SK-N-SH (cell line): ENCODE measurements around the gene GPR152. TPM values are rescaled to one million over a fixed set of nuclear protein-coding genes. Genes with fewer than 3 reads are reported as not detected.

Experiments used
- CTCF ChIA-PET: fragments of 300-600, 350-600 bp; formaldehyde crosslinking; extraction: SDS; loops from one replicate; lab custom pipeline; 2021; lab: Yijun Ruan, JAX
- POLR2A ChIA-PET: fragments of 350-600 bp; sonication (Branson Sonifier 250); formaldehyde crosslinking; extraction: SDS; loops from one replicate; lab custom pipeline; 2020; ENCODE audit warnings: antibody characterized with exemption, inconsistent platforms; lab: Yijun Ruan, JAX
- DNase-seq: peaks from one replicate; pipeline ENCODE4 v3.0.0; 2012
- H2AFZ ChIP-seq: fragments of 200-600 bp; sonication (generic); 2 replicates; pipeline ENCODE4 v1.8.1; 2016; ENCODE audit warnings: antibody characterized with exemption, mild to moderate bottlenecking, low read depth
- H3F3A ChIP-seq: fragments of 200-600 bp; sonication (generic); replicated peaks from 2 replicates; pipeline ENCODE3; 2016; ENCODE audit warnings: antibody characterized with exemption, mild to moderate bottlenecking; ENCODE audit not compliant: insufficient read depth
- H3K27ac ChIP-seq, 2 experiments: fragments of 200-500 bp in 1 of 2; fragments of 200-600 bp in 1 of 2; sonication (Bioruptor generic) in 1 of 2; sonication (generic), shearing (Covaris generic) in 1 of 2; 2 replicates each; pipeline versions ENCODE4 v1.5.1 to v1.6.1; 2014 to 2016; ENCODE audit warnings: low read depth in 2 of 2, inconsistent platforms in 1 of 2, low read length in 1 of 2, mild to moderate bottlenecking in 1 of 2, mixed read lengths in 1 of 2
- H3K27me3 ChIP-seq: fragments of 200-600 bp; sonication (generic), shearing (Covaris generic); 2 replicates; pipeline ENCODE4 v1.6.1; 2016; ENCODE audit warnings: mixed run types; ENCODE audit not compliant: insufficient read depth
- H3K36me3 ChIP-seq, 2 experiments: fragments of 200-500 bp in 1 of 2; fragments of 200-600 bp in 1 of 2; sonication (Bioruptor generic) in 1 of 2; sonication (generic) in 1 of 2; replicated peaks in 1 of 2; 2 replicates each; pipeline versions ENCODE3 to v1.5.1; 2014 to 2016; ENCODE audit warnings: low read length in 1 of 2, mild to moderate bottlenecking in 1 of 2; ENCODE audit not compliant: insufficient read depth in 2 of 2, control insufficient read depth in 1 of 2
- H3K4me1 ChIP-seq, 2 experiments: fragments of 200-500 bp in 1 of 2; fragments of 200-600 bp in 1 of 2; sonication (Bioruptor generic) in 1 of 2; sonication (generic), shearing (Covaris generic) in 1 of 2; 2 replicates each; pipeline versions ENCODE4 v1.5.1 to v1.6.1; 2014 to 2016; ENCODE audit warnings: low read depth in 1 of 2, low read length in 1 of 2, mixed run types in 1 of 2; ENCODE audit not compliant: insufficient read depth in 2 of 2, control insufficient read depth in 1 of 2
- H3K4me2 ChIP-seq: fragments of 200-600 bp; sonication (generic), shearing (Covaris generic); 2 replicates; pipeline ENCODE4 v1.6.1; 2017; ENCODE audit warnings: mixed run types
- H3K4me3 ChIP-seq, 2 experiments: fragments of 200-500 bp in 1 of 2; fragments of 200-600 bp in 1 of 2; sonication (Bioruptor generic) in 1 of 2; sonication (generic), shearing (Covaris generic) in 1 of 2; 2 replicates each; pipeline versions ENCODE4 v1.5.1 to v1.8.1; 2014 to 2016; ENCODE audit warnings: low read depth in 2 of 2, inconsistent platforms in 1 of 2, low read length in 1 of 2, mild to moderate bottlenecking in 1 of 2, mixed read lengths in 1 of 2, moderate library complexity in 1 of 2
- H3K79me2 ChIP-seq: fragments of 200-600 bp; sonication (generic); 2 replicates; pipeline ENCODE4 v1.8.1; 2017; ENCODE audit warnings: mild to moderate bottlenecking; ENCODE audit not compliant: insufficient read depth
- H3K9ac ChIP-seq: fragments of 200-600 bp; sonication (generic); 2 replicates; pipeline ENCODE4 v1.6.1; 2017; ENCODE audit warnings: mixed run types
- H3K9me2 ChIP-seq: fragments of 200-600 bp; sonication (generic); 2 replicates; pipeline ENCODE4 v1.6.1; 2017; ENCODE audit warnings: mixed run types
- H3K9me3 ChIP-seq: fragments of 200-600 bp; sonication (generic); 2 replicates; pipeline ENCODE4 v1.6.1; 2017; ENCODE audit warnings: mixed run types, mild to moderate bottlenecking, moderate library complexity
- H4K20me1 ChIP-seq: fragments of 200-600 bp; sonication (generic); 2 replicates; pipeline ENCODE4 v1.6.1; 2017; ENCODE audit warnings: mild to moderate bottlenecking, mixed run types; ENCODE audit not compliant: insufficient read depth
- CHD2 ChIP-seq: fragments of 150-350 bp; IDR thresholded peaks from 2 replicates; pipeline ENCODE4 v1.6.1; 2018; ENCODE audit warnings: low read length; ENCODE audit not compliant: partially characterized antibody
- ELF1 ChIP-seq: IDR thresholded peaks from 2 replicates; pipeline ENCODE4 v1.4.0; 2012
- EP300 ChIP-seq, 2 experiments: IDR thresholded peaks; 2 replicates each; pipeline versions ENCODE4 v1.4.0 to v1.6.1; 2012; ENCODE audit warnings: borderline replicate concordance in 1 of 2, low read depth in 1 of 2, low read length in 1 of 2
- FOSL2 ChIP-seq: IDR thresholded peaks from 2 replicates; pipeline ENCODE4 v1.4.0; 2012; ENCODE audit warnings: low read depth, mild to moderate bottlenecking, moderate library complexity, borderline replicate concordance
- FOXM1 ChIP-seq: IDR thresholded peaks from 2 replicates; pipeline ENCODE4 v1.4.0; 2012; ENCODE audit warnings: low read depth, mild to moderate bottlenecking
- GABPA ChIP-seq: IDR thresholded peaks from 2 replicates; pipeline ENCODE4 v1.4.0; 2012; ENCODE audit warnings: low read depth, mild to moderate bottlenecking
- GATA2 ChIP-seq: sonication (generic); formaldehyde crosslinking; IDR thresholded peaks from 2 replicates; pipeline ENCODE4 v1.5.0; 2020; ENCODE audit warnings: mild to moderate bottlenecking, missing genetic modification reagents
- MXI1 ChIP-seq: IDR thresholded peaks from 2 replicates; pipeline ENCODE4 v1.6.1; 2012; ENCODE audit warnings: mild to moderate bottlenecking, low read depth, low read length, improper control_type of control experiment
- NRF1 ChIP-seq: IDR thresholded peaks from 2 replicates; pipeline ENCODE4 v1.6.1; 2012; ENCODE audit warnings: low read depth, mild to moderate bottlenecking, low read length
- POLR2AphosphoS5 ChIP-seq: IDR thresholded peaks from 2 replicates; pipeline ENCODE4 v1.6.1; 2012; ENCODE audit warnings: low read depth, low read length
- RAD21 ChIP-seq: IDR thresholded peaks from 2 replicates; pipeline ENCODE4 v1.6.1; 2012; ENCODE audit warnings: mild to moderate bottlenecking, low read length
- RFX5 ChIP-seq: IDR thresholded peaks from 2 replicates; pipeline ENCODE4 v1.6.1; 2012; ENCODE audit warnings: mild to moderate bottlenecking, improper control_type of control experiment, low read length
- SIN3A ChIP-seq: IDR thresholded peaks from 2 replicates; pipeline ENCODE4 v1.6.1; 2012; ENCODE audit warnings: low read depth, mild to moderate bottlenecking, low read length, moderate library complexity, borderline replicate concordance
- TCF12 ChIP-seq: IDR thresholded peaks from 2 replicates; pipeline ENCODE4 v1.4.0; 2012
- TEAD4 ChIP-seq: IDR thresholded peaks from 2 replicates; pipeline ENCODE4 v1.4.0; 2012; ENCODE audit warnings: mild to moderate bottlenecking, borderline replicate concordance; ENCODE audit not compliant: insufficient read depth
- YY1 ChIP-seq: IDR thresholded peaks from 2 replicates; pipeline ENCODE4 v1.4.0; 2012; ENCODE audit warnings: low read depth, mild to moderate bottlenecking
- WGBS: methylation state at CpG from one replicate; pipeline ENCODE4 v1.1.6; 2017; ENCODE audit warnings: low lambda C conversion rate; 5-methylcytosine and 5-hydroxymethylcytosine counted together
- polyA plus RNA-seq, 3 experiments: library from polyadenylated mRNA; depleted of rRNA; stranded (reverse); fragments of >200 nt; gene quantifications; 2 replicates each; pipeline ENCODE4 v1.2.3, GENCODE V29; 2012
- TF ChIP-seq, protein P1 (sequence below): fragments of 200-600 bp; sonication (generic); IDR thresholded peaks from 2 replicates; pipeline ENCODE4 v1.6.1; 2017; ENCODE audit warnings: antibody characterized with exemption, mild to moderate bottlenecking, moderate library complexity
- TF ChIP-seq, protein P2 (sequence below): IDR thresholded peaks from 2 replicates; pipeline ENCODE4 v1.4.0; 2012; ENCODE audit warnings: low read depth, borderline replicate concordance

Gene GPR152
- polyA plus RNA-seq, 1 of the 3 experiments (the other 2 are of a cell fraction) = not detected

DNA sequence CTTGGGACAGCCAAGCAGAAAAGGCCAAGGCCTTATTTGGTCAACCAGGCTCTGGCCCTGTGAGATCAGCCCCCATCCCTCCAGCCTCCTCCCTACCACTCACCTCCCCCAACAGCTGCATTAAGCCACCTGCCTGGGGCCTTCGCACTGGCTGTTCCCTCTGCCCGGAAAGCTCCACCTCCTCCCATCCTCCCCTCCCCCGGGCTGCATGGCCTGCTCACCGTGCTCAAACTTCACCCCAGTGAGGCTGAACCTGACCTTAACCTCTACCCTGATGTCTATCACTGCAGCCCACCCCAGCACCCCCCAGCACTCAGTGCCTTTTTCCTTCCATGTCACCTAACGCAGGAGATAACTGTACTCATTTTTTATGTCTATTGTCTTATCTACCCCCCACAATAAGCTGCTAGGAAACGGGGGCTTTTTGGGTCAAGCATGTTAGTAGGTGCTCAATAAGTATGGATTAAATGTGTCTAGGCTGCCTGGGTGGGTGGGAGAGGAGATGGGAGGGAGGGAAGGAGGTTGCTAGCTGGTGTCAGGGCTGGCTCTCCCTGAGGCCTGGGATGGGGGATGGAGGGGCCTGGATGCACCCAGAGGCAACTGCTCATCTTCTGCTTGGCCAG, 16.0 kb downstream of the GPR152 start:
- H3K36me3 ChIP-seq = peaks cover 3 to 56% of the 10 kb centered on the region in 2 experiments
- CTCF ChIA-PET = no interaction called here
- no peak overlapping the region for H3K4me3 ChIP-seq
- TF ChIP-seq FOSL2 = no peak
- TF ChIP-seq CHD2 = no peak
- TF ChIP-seq MXI1 = no peak
- no peak for TF ChIP-seq GATA2 (CRISPR knock-in tag)
- TF ChIP-seq TEAD4 = no peak
- TF ChIP-seq SIN3A = no peak
- TF ChIP-seq EP300 (IDR thresholded peaks at IDR 0.05; ENCODE audit: borderline replicate concordance in 1 of 2, low read depth in 1 of 2, low read length in 1 of 2) = no peak
- no peaks in the 10 kb centered on the region for H4K20me1 ChIP-seq
- H3K79me2 ChIP-seq = no peaks in the 10 kb centered on the region
- DNase-seq = no peak
- POLR2A ChIA-PET = interaction anchor here (1.0 kb wide), 1 partner anchor 8 kb away, joined by 3 read pairs; the partner anchor contains the start of gene RPS6KB2
- WGBS = 79% methylated on average over 6 of the region's 6 CpGs
- H3K4me1 ChIP-seq = no peaks in the 10 kb centered on the region
- H3K27me3 ChIP-seq = no peaks in the 10 kb centered on the region
- no peak overlapping the region for H3K27ac ChIP-seq
- H3F3A ChIP-seq = no peaks in the 10 kb centered on the region
- no peak overlapping the region for H3K4me2 ChIP-seq
- H3K9ac ChIP-seq = no peak overlapping the region
- H2AFZ ChIP-seq = no peak overlapping the region
- H3K9me2 ChIP-seq = no peaks in the 10 kb centered on the region
- H3K9me3 ChIP-seq = no peaks in the 10 kb centered on the region

DNA sequence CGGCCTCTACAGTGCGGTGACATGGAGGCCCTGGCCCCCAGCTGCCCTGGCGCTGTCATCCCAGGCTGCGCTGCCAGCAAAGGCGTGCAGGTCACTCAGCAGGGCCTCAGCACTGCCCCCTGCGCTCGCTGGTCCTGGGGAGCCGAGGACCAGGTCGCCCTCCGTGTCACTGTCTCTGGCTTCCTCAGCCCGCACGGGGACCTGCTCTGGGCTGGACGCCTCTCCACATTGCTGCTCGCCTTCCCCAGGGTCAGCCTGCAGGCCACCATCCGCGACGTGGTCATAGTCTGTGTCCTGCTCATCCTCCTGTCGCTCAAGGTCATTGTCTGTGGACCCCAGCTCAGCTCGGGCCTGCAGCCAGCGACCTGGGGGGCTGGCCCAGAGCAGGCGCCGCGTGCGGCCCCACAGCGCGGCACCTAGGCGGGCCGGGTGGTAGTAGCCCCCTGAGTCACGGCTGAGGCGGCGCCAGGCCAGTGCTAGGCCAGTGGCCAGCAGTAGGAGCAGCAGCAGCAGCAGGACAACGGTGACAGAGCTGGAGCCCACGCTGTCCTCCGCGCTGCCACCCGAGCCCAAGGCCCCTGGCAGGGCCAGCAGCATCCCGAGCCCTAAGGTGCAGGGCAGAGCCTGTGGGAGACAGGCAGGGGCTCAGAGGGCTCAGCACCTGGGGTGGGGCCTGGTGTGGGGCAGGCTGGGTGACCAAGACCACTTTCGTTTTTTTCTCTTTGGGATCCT, 16.6 kb downstream of the GPR152 start:
- ChIA-PET CTCF (no interaction called here), POLR2A (no interaction called here)
- Histone ChIP-seq H3K9me2 (no peaks in the 10 kb centered on the region), H4K20me1 (no peaks in the 10 kb centered on the region), H3K9me3 (no peaks in the 10 kb centered on the region), H3F3A (no peaks in the 10 kb centered on the region), H3K9ac (no peak overlapping the region), H3K27me3 (no peaks in the 10 kb centered on the region), H3K79me2 (peaks cover 3% of the 10 kb centered on the region; the same call in 1 of the 2 replicates), H3K4me2 (no peak overlapping the region), H2AFZ (no peak overlapping the region), H3K4me3 (no peak overlapping the region), H3K27ac (no peak overlapping the region), H3K36me3 (peaks cover 3 to 54% of the 10 kb centered on the region in 2 experiments), H3K4me1 (no peaks in the 10 kb centered on the region)
- 100% methylated on average over 4 of the region's 38 CpGs for WGBS
- DNase-seq = no peak
- TF ChIP-seq MXI1 (no peak), TCF12 (no peak), CHD2 (no peak), RAD21 (no peak), EP300 (IDR thresholded peaks at IDR 0.05; ENCODE audit: borderline replicate concordance in 1 of 2, low read depth in 1 of 2, low read length in 1 of 2) (no peak), TEAD4 (no peak), RFX5 (no peak), NRF1 (no peak), YY1 (no peak), FOXM1 (no peak), ELF1 (no peak), POLR2AphosphoS5 (no peak), GABPA (no peak), SIN3A (no peak)
- TF ChIP-seq, protein P1, sequence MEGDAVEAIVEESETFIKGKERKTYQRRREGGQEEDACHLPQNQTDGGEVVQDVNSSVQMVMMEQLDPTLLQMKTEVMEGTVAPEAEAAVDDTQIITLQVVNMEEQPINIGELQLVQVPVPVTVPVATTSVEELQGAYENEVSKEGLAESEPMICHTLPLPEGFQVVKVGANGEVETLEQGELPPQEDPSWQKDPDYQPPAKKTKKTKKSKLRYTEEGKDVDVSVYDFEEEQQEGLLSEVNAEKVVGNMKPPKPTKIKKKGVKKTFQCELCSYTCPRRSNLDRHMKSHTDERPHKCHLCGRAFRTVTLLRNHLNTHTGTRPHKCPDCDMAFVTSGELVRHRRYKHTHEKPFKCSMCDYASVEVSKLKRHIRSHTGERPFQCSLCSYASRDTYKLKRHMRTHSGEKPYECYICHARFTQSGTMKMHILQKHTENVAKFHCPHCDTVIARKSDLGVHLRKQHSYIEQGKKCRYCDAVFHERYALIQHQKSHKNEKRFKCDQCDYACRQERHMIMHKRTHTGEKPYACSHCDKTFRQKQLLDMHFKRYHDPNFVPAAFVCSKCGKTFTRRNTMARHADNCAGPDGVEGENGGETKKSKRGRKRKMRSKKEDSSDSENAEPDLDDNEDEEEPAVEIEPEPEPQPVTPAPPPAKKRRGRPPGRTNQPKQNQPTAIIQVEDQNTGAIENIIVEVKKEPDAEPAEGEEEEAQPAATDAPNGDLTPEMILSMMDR = no peak
- TF ChIP-seq, protein P2, sequence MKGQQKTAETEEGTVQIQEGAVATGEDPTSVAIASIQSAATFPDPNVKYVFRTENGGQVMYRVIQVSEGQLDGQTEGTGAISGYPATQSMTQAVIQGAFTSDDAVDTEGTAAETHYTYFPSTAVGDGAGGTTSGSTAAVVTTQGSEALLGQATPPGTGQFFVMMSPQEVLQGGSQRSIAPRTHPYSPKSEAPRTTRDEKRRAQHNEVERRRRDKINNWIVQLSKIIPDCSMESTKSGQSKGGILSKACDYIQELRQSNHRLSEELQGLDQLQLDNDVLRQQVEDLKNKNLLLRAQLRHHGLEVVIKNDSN = no peak
